ENCODE results near the gene PKDCC. TPM values are rescaled to one million over a fixed set of nuclear protein-coding genes. Genes with fewer than 3 reads are reported as not detected.

Gene PKDCC
- total and polyA plus RNA-seq, 2 of the 8 experiments (the other 6 are each of a cell fraction or from before 2014, with no cell fraction given), result 49.9 to 80.1 TPM

DNA sequence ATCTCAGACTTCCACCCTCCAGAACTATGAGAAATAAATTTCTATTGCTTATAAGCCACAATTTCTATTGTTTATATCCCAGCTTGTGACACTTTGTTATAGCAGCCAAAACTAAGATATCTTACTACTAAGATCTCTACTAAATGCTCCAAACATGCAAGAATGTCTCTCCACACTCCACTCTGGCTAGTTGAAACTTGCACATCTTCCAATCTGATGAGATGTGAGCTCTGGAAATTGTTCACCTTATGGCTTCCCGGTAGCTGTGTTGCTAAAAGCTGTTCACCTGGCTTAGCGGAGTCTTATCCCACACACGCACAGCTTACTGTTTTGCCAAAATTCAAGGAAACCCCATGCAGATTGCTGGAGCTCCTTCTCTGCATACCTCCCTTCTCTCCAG lies 43.9 kb downstream of the PKDCC start (continued):
- TF ChIP-seq RNF2 (IDR thresholded peaks at IDR 0.05; ENCODE audit: borderline replicate concordance, low read depth, low read length, missing control alignments, poor library complexity, severe bottlenecking), result no peak
